SK-N-SH (cell line): Measurements from ENCODE around the gene AQP9. TPM values are rescaled to one million over a fixed set of nuclear protein-coding genes. Genes with fewer than 3 reads are reported as not detected.

ENCODE experiments used
- CTCF ChIA-PET: fragments of 300-600, 350-600 bp; formaldehyde crosslinking; extraction: SDS; loops from one replicate; lab custom pipeline; 2021; lab: Yijun Ruan, JAX
- POLR2A ChIA-PET: fragments of 350-600 bp; sonication (Branson Sonifier 250); formaldehyde crosslinking; extraction: SDS; loops from one replicate; lab custom pipeline; 2020; ENCODE audit warnings: antibody characterized with exemption, inconsistent platforms; lab: Yijun Ruan, JAX
- DNase-seq: peaks from one replicate; pipeline ENCODE4 v3.0.0; 2012
- H2AFZ ChIP-seq: fragments of 200-600 bp; sonication (generic); 2 replicates; pipeline ENCODE4 v1.8.1; 2016; ENCODE audit warnings: antibody characterized with exemption, mild to moderate bottlenecking, low read depth
- H3F3A ChIP-seq: fragments of 200-600 bp; sonication (generic); replicated peaks from 2 replicates; pipeline ENCODE3; 2016; ENCODE audit warnings: antibody characterized with exemption, mild to moderate bottlenecking; ENCODE audit not compliant: insufficient read depth
- H3K27ac ChIP-seq, 2 experiments: fragments of 200-500 bp in 1 of 2; fragments of 200-600 bp in 1 of 2; sonication (Bioruptor generic) in 1 of 2; sonication (generic), shearing (Covaris generic) in 1 of 2; 2 replicates each; pipeline versions ENCODE4 v1.5.1 to v1.6.1; 2014 to 2016; ENCODE audit warnings: low read depth in 2 of 2, inconsistent platforms in 1 of 2, low read length in 1 of 2, mild to moderate bottlenecking in 1 of 2, mixed read lengths in 1 of 2
- H3K27me3 ChIP-seq: fragments of 200-600 bp; sonication (generic), shearing (Covaris generic); 2 replicates; pipeline ENCODE4 v1.6.1; 2016; ENCODE audit warnings: mixed run types; ENCODE audit not compliant: insufficient read depth
- H3K36me3 ChIP-seq, 2 experiments: fragments of 200-500 bp in 1 of 2; fragments of 200-600 bp in 1 of 2; sonication (Bioruptor generic) in 1 of 2; sonication (generic) in 1 of 2; replicated peaks in 1 of 2; 2 replicates each; pipeline versions ENCODE3 to v1.5.1; 2014 to 2016; ENCODE audit warnings: low read length in 1 of 2, mild to moderate bottlenecking in 1 of 2; ENCODE audit not compliant: insufficient read depth in 2 of 2, control insufficient read depth in 1 of 2
- H3K4me1 ChIP-seq, 2 experiments: fragments of 200-500 bp in 1 of 2; fragments of 200-600 bp in 1 of 2; sonication (Bioruptor generic) in 1 of 2; sonication (generic), shearing (Covaris generic) in 1 of 2; 2 replicates each; pipeline versions ENCODE4 v1.5.1 to v1.6.1; 2014 to 2016; ENCODE audit warnings: low read depth in 1 of 2, low read length in 1 of 2, mixed run types in 1 of 2; ENCODE audit not compliant: insufficient read depth in 2 of 2, control insufficient read depth in 1 of 2
- H3K4me2 ChIP-seq: fragments of 200-600 bp; sonication (generic), shearing (Covaris generic); 2 replicates; pipeline ENCODE4 v1.6.1; 2017; ENCODE audit warnings: mixed run types
- H3K4me3 ChIP-seq, 2 experiments: fragments of 200-500 bp in 1 of 2; fragments of 200-600 bp in 1 of 2; sonication (Bioruptor generic) in 1 of 2; sonication (generic), shearing (Covaris generic) in 1 of 2; 2 replicates each; pipeline versions ENCODE4 v1.5.1 to v1.8.1; 2014 to 2016; ENCODE audit warnings: low read depth in 2 of 2, inconsistent platforms in 1 of 2, low read length in 1 of 2, mild to moderate bottlenecking in 1 of 2, mixed read lengths in 1 of 2, moderate library complexity in 1 of 2
- H3K79me2 ChIP-seq: fragments of 200-600 bp; sonication (generic); 2 replicates; pipeline ENCODE4 v1.8.1; 2017; ENCODE audit warnings: mild to moderate bottlenecking; ENCODE audit not compliant: insufficient read depth
- H3K9ac ChIP-seq: fragments of 200-600 bp; sonication (generic); 2 replicates; pipeline ENCODE4 v1.6.1; 2017; ENCODE audit warnings: mixed run types
- H3K9me2 ChIP-seq: fragments of 200-600 bp; sonication (generic); 2 replicates; pipeline ENCODE4 v1.6.1; 2017; ENCODE audit warnings: mixed run types
- H3K9me3 ChIP-seq: fragments of 200-600 bp; sonication (generic); 2 replicates; pipeline ENCODE4 v1.6.1; 2017; ENCODE audit warnings: mixed run types, mild to moderate bottlenecking, moderate library complexity
- H4K20me1 ChIP-seq: fragments of 200-600 bp; sonication (generic); 2 replicates; pipeline ENCODE4 v1.6.1; 2017; ENCODE audit warnings: mild to moderate bottlenecking, mixed run types; ENCODE audit not compliant: insufficient read depth
- CTCF ChIP-seq: fragments of 200-600 bp; sonication (generic); IDR thresholded peaks from 2 replicates; pipeline ENCODE4 v1.6.1; 2017; ENCODE audit warnings: antibody characterized with exemption, mild to moderate bottlenecking, moderate library complexity
- ELF1 ChIP-seq: IDR thresholded peaks from 2 replicates; pipeline ENCODE4 v1.4.0; 2012
- FOSL2 ChIP-seq: IDR thresholded peaks from 2 replicates; pipeline ENCODE4 v1.4.0; 2012; ENCODE audit warnings: low read depth, mild to moderate bottlenecking, moderate library complexity, borderline replicate concordance
- FOXJ3 ChIP-seq: sonication (generic); formaldehyde crosslinking; IDR thresholded peaks from 2 replicates; pipeline ENCODE4 v1.5.1; 2020; ENCODE audit warnings: mild to moderate bottlenecking, missing genetic modification reagents
- GABPA ChIP-seq: IDR thresholded peaks from 2 replicates; pipeline ENCODE4 v1.4.0; 2012; ENCODE audit warnings: low read depth, mild to moderate bottlenecking
- GATA2 ChIP-seq: sonication (generic); formaldehyde crosslinking; IDR thresholded peaks from 2 replicates; pipeline ENCODE4 v1.5.0; 2020; ENCODE audit warnings: mild to moderate bottlenecking, missing genetic modification reagents
- JUND ChIP-seq: IDR thresholded peaks from 2 replicates; pipeline ENCODE4 v1.4.0; 2012
- MEF2A ChIP-seq: IDR thresholded peaks from 2 replicates; pipeline ENCODE4 v1.4.0; 2012; ENCODE audit warnings: low read depth, borderline replicate concordance
- MXI1 ChIP-seq: IDR thresholded peaks from 2 replicates; pipeline ENCODE4 v1.6.1; 2012; ENCODE audit warnings: mild to moderate bottlenecking, low read depth, low read length, improper control_type of control experiment
- NFIC ChIP-seq: IDR thresholded peaks from 2 replicates; pipeline ENCODE4 v1.4.0; 2012; ENCODE audit warnings: borderline replicate concordance
- RAD21 ChIP-seq: IDR thresholded peaks from 2 replicates; pipeline ENCODE4 v1.6.1; 2012; ENCODE audit warnings: mild to moderate bottlenecking, low read length
- RFX5 ChIP-seq: IDR thresholded peaks from 2 replicates; pipeline ENCODE4 v1.6.1; 2012; ENCODE audit warnings: mild to moderate bottlenecking, improper control_type of control experiment, low read length
- RXRA ChIP-seq: IDR thresholded peaks from 2 replicates; pipeline ENCODE4 v1.4.0; 2012; ENCODE audit warnings: low read depth, mild to moderate bottlenecking, borderline replicate concordance
- SMC3 ChIP-seq: IDR thresholded peaks from 2 replicates; pipeline ENCODE4 v1.6.1; 2012; ENCODE audit warnings: low read depth, low read length, improper control_type of control experiment
- TAF1 ChIP-seq: IDR thresholded peaks from 2 replicates; pipeline ENCODE4 v1.6.1; 2012; ENCODE audit warnings: low read depth, mild to moderate bottlenecking, low read length, moderate library complexity, borderline replicate concordance
- USF1 ChIP-seq: IDR thresholded peaks from 2 replicates; pipeline ENCODE4 v1.4.0; 2012; ENCODE audit warnings: low read depth, borderline replicate concordance
- YY1 ChIP-seq: IDR thresholded peaks from 2 replicates; pipeline ENCODE4 v1.4.0; 2012; ENCODE audit warnings: low read depth, mild to moderate bottlenecking
- WGBS: methylation state at CpG from one replicate; pipeline ENCODE4 v1.1.6; 2017; ENCODE audit warnings: low lambda C conversion rate; 5-methylcytosine and 5-hydroxymethylcytosine counted together
- polyA plus RNA-seq, 3 experiments: library from polyadenylated mRNA; depleted of rRNA; stranded (reverse); fragments of >200 nt; gene quantifications; 2 replicates each; pipeline ENCODE4 v1.2.3, GENCODE V29; 2012
- TF ChIP-seq, protein P1 (sequence below): IDR thresholded peaks from 2 replicates; pipeline ENCODE4 v1.6.1; 2012; ENCODE audit warnings: mild to moderate bottlenecking, low read depth, low read length, moderate library complexity

Gene AQP9
- polyA plus RNA-seq, 1 of the 3 experiments (the other 2 are of a cell fraction): not detected

GRCh38 chr15:58146211-58146610 lies 8.0 kb downstream of the AQP9 start:
- no peaks in the 10 kb centered on the region for H3K79me2 ChIP-seq
- H3K9me3 ChIP-seq: no peaks in the 10 kb centered on the region
- H4K20me1 ChIP-seq: no peaks in the 10 kb centered on the region
- POLR2A ChIA-PET: no interaction called here
- no peaks in the 10 kb centered on the region for H3K4me1 ChIP-seq
- WGBS: 70% methylated on average over 4 of the region's 4 CpGs
- CTCF ChIA-PET: no interaction called here
- no peak overlapping the region for H3K4me2 ChIP-seq
- no peaks in the 10 kb centered on the region for H3K9me2 ChIP-seq
- no peak overlapping the region for H3K4me3 ChIP-seq
- H3K27me3 ChIP-seq: no peaks in the 10 kb centered on the region
- H3K9ac ChIP-seq: no peak overlapping the region
- H3K36me3 ChIP-seq: no peaks in the 10 kb centered on the region
- TF ChIP-seq ELF1: no peak
- TF ChIP-seq FOXJ3 (CRISPR knock-in tag): no peak
- no peak for TF ChIP-seq YY1
- TF ChIP-seq JUND: no peak
- no peak for TF ChIP-seq USF1
- no peak for TF ChIP-seq MXI1
- no peak for TF ChIP-seq GABPA
- no peak for TF ChIP-seq RXRA
- no peak for TF ChIP-seq SMC3
- no peak for TF ChIP-seq TAF1
- TF ChIP-seq NFIC: no peak
- no peak for TF ChIP-seq CTCF
- TF ChIP-seq GATA2 (CRISPR knock-in tag): no peak
- TF ChIP-seq RAD21: no peak
- TF ChIP-seq, all 33 proteins: peak for 0
- Histone ChIP-seq H2AFZ (no peak overlapping the region), H3K27ac (no peak overlapping the region), H3F3A (no peaks in the 10 kb centered on the region)
- DNase-seq: no peak

GRCh38 chr15:58146749-58147148 lies 8.6 kb downstream of the AQP9 start:
- CTCF ChIA-PET: no interaction called here
- DNase-seq: no peak

More at GRCh38 chr15:58146749-58147148, 8.6 kb downstream of the AQP9 start:
- Histone ChIP-seq H3K27ac (no peak overlapping the region), H3K9ac (no peak overlapping the region), H4K20me1 (no peaks in the 10 kb centered on the region), H3K79me2 (no peaks in the 10 kb centered on the region), H3K4me3 (no peak overlapping the region)
- WGBS: 58% methylated on average over 7 of the region's 7 CpGs
- TF ChIP-seq YY1 (no peak), MEF2A (no peak), FOSL2 (no peak), ELF1 (no peak), RFX5 (no peak)
- TF ChIP-seq, protein P1, sequence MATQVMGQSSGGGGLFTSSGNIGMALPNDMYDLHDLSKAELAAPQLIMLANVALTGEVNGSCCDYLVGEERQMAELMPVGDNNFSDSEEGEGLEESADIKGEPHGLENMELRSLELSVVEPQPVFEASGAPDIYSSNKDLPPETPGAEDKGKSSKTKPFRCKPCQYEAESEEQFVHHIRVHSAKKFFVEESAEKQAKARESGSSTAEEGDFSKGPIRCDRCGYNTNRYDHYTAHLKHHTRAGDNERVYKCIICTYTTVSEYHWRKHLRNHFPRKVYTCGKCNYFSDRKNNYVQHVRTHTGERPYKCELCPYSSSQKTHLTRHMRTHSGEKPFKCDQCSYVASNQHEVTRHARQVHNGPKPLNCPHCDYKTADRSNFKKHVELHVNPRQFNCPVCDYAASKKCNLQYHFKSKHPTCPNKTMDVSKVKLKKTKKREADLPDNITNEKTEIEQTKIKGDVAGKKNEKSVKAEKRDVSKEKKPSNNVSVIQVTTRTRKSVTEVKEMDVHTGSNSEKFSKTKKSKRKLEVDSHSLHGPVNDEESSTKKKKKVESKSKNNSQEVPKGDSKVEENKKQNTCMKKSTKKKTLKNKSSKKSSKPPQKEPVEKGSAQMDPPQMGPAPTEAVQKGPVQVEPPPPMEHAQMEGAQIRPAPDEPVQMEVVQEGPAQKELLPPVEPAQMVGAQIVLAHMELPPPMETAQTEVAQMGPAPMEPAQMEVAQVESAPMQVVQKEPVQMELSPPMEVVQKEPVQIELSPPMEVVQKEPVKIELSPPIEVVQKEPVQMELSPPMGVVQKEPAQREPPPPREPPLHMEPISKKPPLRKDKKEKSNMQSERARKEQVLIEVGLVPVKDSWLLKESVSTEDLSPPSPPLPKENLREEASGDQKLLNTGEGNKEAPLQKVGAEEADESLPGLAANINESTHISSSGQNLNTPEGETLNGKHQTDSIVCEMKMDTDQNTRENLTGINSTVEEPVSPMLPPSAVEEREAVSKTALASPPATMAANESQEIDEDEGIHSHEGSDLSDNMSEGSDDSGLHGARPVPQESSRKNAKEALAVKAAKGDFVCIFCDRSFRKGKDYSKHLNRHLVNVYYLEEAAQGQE: no peak
- TF ChIP-seq, all 33 proteins: peak for 0
- Histone ChIP-seq H3K27me3 (no peaks in the 10 kb centered on the region), H2AFZ (no peak overlapping the region), H3K4me2 (no peak overlapping the region), H3K9me2 (no peaks in the 10 kb centered on the region), H3F3A (no peaks in the 10 kb centered on the region), H3K4me1 (no peaks in the 10 kb centered on the region), H3K36me3 (no peaks in the 10 kb centered on the region), H3K9me3 (no peaks in the 10 kb centered on the region)
- POLR2A ChIA-PET: no interaction called here
